RWPE2 (cell line): ENCODE results near the gene PPFIA4.

Experiments used
- ATAC-seq: fragments of 200-7000 bp; cut with Tn5 transposase; 3 replicates; pipeline ENCODE4 v1.9.1; 2021; ENCODE audit warnings: low read depth
- DNase-seq: peaks from one replicate; pipeline ENCODE4 v3.0.0-alpha.2; 2020; ENCODE audit warnings: low spot score
- H3K27ac ChIP-seq: fragments of 450-650 bp; 2 replicates; pipeline ENCODE4 v1.5.1; 2017; ENCODE audit warnings: mild to moderate bottlenecking; ENCODE audit not compliant: poor library complexity, severe bottlenecking
- H3K27me3 ChIP-seq: fragments of 250-450 bp; sonication (Bioruptor Pico); 2 replicates; pipeline ENCODE4 v1.5.1; 2021; ENCODE audit warnings: mild to moderate bottlenecking, moderate library complexity; ENCODE audit not compliant: insufficient read depth, poor library complexity, severe bottlenecking
- H3K36me3 ChIP-seq: fragments of 250-450 bp; sonication (Bioruptor Pico); 2 replicates; pipeline ENCODE4 v1.5.1; 2020; ENCODE audit warnings: low read depth, mild to moderate bottlenecking, moderate library complexity
- H3K4me1 ChIP-seq: fragments of 250-450 bp; sonication (Bioruptor Pico); 2 replicates; pipeline ENCODE4 v1.5.1; 2021; ENCODE audit warnings: mild to moderate bottlenecking, moderate library complexity; ENCODE audit not compliant: insufficient read depth, poor library complexity, severe bottlenecking
- H3K4me3 ChIP-seq: fragments of 250-450 bp; sonication (Bioruptor Pico); 2 replicates; pipeline ENCODE4 v1.5.1; 2021; ENCODE audit warnings: mild to moderate bottlenecking, moderate library complexity; ENCODE audit not compliant: severe bottlenecking
- H3K9me3 ChIP-seq: fragments of 250-450 bp; sonication (Bioruptor Pico); 2 replicates; pipeline ENCODE4 v1.5.1; 2021; ENCODE audit warnings: mild to moderate bottlenecking, moderate library complexity; ENCODE audit not compliant: severe bottlenecking
- CTCF ChIP-seq: fragments of 450-650 bp; IDR thresholded peaks from one replicate; pipeline ENCODE4 v1.5.1; 2017; ENCODE audit warnings: mild to moderate bottlenecking, moderate library complexity; ENCODE audit not compliant: poor library complexity, severe bottlenecking

Gene PPFIA4

GRCh38 chr1:203006948-203007871, 19.1 kb upstream of the PPFIA4 start, which contains the start of gene TMEM183A:
TMEM183A (plus strand) TSS chr1:203007374; CDS start chr1:203007466, 92 bp downstream.
- Histone ChIP-seq H3K36me3 (peaks cover 38% of the 10 kb centered on the region), H3K27me3 (no peaks in the 10 kb centered on the region), H3K4me3 (peak within 1 kb of the TSS; percentile 78), H3K27ac (peak within 1 kb of the TSS; percentile 64), H3K9me3 (no peaks in the 10 kb centered on the region), H3K4me1 (peaks cover 5% of the 10 kb centered on the region)
- peak; percentile 97 for DNase-seq
- peak; percentile 95 for ATAC-seq
- TF ChIP-seq CTCF, result no peak

DNA sequence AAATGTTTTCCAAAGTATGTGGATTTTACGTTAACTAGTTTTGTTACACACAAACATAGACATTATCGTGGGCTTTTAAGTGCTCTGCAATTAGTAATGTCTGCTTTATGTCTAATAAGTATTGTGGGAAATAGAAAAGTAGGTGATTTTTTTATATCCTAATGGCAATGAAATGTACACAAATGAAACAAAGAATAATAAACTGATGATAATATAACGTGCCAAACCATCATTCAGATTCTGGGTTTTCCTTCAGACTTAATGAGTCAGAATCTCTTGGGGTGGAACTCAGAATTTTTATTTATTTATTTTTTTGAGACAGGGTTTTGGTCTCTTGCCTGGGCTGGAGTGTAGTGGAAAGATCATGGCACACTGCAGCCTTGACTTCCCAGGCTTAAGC, 17.1 kb upstream of the PPFIA4 start:
- H3K4me3 ChIP-seq, result no peak overlapping the region
- H3K4me1 ChIP-seq, result peaks cover 5% of the 10 kb centered on the region
- peaks cover 56% of the 10 kb centered on the region for H3K36me3 ChIP-seq
- H3K9me3 ChIP-seq, result no peaks in the 10 kb centered on the region
- no peak for TF ChIP-seq CTCF
- ATAC-seq (no peak), DNase-seq (no peak)
- no peaks in the 10 kb centered on the region for H3K27me3 ChIP-seq
- H3K27ac ChIP-seq, result no peak overlapping the region

DNA sequence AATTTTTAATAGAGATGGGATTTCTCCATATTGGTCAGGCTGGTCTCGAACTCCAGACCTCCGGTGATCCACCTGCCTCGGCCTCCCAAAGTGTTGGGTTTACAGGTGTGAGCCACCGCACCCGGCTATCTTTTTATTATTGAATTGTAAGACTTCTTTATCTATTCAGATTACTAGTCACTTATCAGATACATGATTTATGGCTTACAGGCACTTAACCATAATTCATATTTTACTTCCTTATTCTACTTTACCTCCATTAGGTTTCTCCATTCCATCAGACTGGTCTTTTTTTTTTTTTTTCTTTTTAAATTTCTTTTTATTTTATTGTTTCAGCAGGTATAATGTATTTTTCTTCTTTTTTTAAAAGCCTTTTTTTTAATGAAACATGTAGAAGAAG, 14.7 kb upstream of the PPFIA4 start:
- Histone ChIP-seq H3K9me3 (no peaks in the 10 kb centered on the region), H3K27me3 (no peaks in the 10 kb centered on the region), H3K36me3 (peaks cover 80% of the 10 kb centered on the region), H3K4me1 (peaks cover 5% of the 10 kb centered on the region), H3K27ac (no peak overlapping the region), H3K4me3 (no peak overlapping the region)
- DNase-seq, result no peak
- ATAC-seq, result no peak
- TF ChIP-seq CTCF, result no peak

GRCh38 chr1:203017061-203017460, 9.2 kb upstream of the PPFIA4 start:
- Histone ChIP-seq H3K36me3 (peaks cover 94% of the 10 kb centered on the region), H3K9me3 (no peaks in the 10 kb centered on the region), H3K4me1 (no peaks in the 10 kb centered on the region), H3K4me3 (no peak overlapping the region), H3K27me3 (no peaks in the 10 kb centered on the region), H3K27ac (no peak overlapping the region)
- TF ChIP-seq CTCF, result no peak
- DNase-seq (no peak), ATAC-seq (no peak)

DNA sequence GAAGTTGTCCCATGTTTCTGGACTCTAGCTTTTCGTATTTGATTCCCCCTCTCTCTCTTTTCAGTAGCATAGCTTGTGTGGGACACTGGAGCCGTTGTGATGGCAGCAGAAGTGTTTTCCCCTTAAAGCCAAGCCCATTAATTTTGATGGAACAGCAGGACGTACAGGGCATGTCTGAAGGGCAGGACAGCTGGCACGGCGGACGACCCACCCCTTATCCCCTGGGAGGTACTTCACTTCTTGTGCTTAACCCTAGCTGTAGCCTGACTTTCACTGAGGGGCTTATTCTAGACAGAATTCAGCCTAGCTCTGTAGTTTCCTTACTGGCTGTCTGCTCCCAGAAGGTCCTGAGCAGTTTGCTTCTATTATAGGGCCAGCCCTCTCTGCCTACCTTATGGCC, 8.6 kb upstream of the PPFIA4 start:
- H3K4me1 ChIP-seq, result no peaks in the 10 kb centered on the region
- TF ChIP-seq CTCF, result no peak
- peaks cover 94% of the 10 kb centered on the region for H3K36me3 ChIP-seq
- DNase-seq (no peak), ATAC-seq (no peak)
- no peaks in the 10 kb centered on the region for H3K27me3 ChIP-seq
- no peak overlapping the region for H3K27ac ChIP-seq
- no peak overlapping the region for H3K4me3 ChIP-seq
- no peaks in the 10 kb centered on the region for H3K9me3 ChIP-seq
